HL-60 (cell line): ENCODE data around the gene IRF2.

Experiments used
- DNase-seq, 2 experiments: peaks; one replicate each; pipeline ENCODE4 v3.0.0-alpha.2; 2010 to 2020; ENCODE audit warnings: low read depth in 1 of 2, low spot score in 1 of 2
- H3K27ac ChIP-seq: fragments of 250-450 bp; sonication (Bioruptor Pico); replicated peaks from 2 replicates; pipeline ENCODE4 v1.5.1; 2020; ENCODE audit warnings: mild to moderate bottlenecking, moderate library complexity
- H3K27me3 ChIP-seq: fragments of 250-450 bp; sonication (Bioruptor Pico); 2 replicates; pipeline ENCODE4 v1.5.1; 2021; ENCODE audit warnings: mild to moderate bottlenecking, moderate library complexity; ENCODE audit not compliant: insufficient read depth, poor library complexity, severe bottlenecking
- H3K4me3 ChIP-seq: replicated peaks from 2 replicates; pipeline ENCODE4 v1.5.1; 2011; ENCODE audit warnings: mild to moderate bottlenecking, control low read depth, low read length; ENCODE audit not compliant: insufficient read depth
- GABPA ChIP-seq: IDR thresholded peaks from 2 replicates; pipeline ENCODE4 v1.6.1; 2012; ENCODE audit warnings: low read depth
- POLR2AphosphoS5 ChIP-seq: IDR thresholded peaks from 2 replicates; pipeline ENCODE4 v1.6.1; 2012; ENCODE audit warnings: low read depth
- SPI1 ChIP-seq: IDR thresholded peaks from 2 replicates; pipeline ENCODE4 v1.6.1; 2012; ENCODE audit warnings: low read depth, mild to moderate bottlenecking, borderline replicate concordance
- TF ChIP-seq, protein P1 (sequence below): IDR thresholded peaks from 2 replicates; pipeline ENCODE4 v1.6.1; 2012; ENCODE audit warnings: low read depth; ENCODE audit not compliant: insufficient replicate concordance
- TF ChIP-seq, protein P2 (sequence below): IDR thresholded peaks from one replicate; pipeline ENCODE4 v1.5.1; 2011; ENCODE audit warnings: low read length, control low read depth, inconsistent platforms; ENCODE audit not compliant: insufficient read depth

Gene IRF2

DNA sequence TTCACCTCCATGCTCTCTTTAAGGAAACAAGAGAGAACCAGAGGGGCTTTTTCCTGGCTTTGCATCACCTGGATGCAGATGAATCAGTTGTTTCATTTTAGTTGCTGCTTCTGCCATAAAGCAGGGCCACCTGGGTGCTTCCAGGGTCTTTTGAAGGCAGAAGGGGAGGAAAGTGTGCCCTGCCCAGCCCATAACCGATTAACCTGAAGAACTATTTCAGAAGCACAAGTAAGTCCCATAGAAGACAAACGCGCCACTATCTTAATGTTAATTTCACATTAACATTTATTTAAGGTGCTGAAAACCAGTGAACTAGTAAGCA is 32.1 kb downstream of the IRF2 start:
- TF ChIP-seq, protein P1, sequence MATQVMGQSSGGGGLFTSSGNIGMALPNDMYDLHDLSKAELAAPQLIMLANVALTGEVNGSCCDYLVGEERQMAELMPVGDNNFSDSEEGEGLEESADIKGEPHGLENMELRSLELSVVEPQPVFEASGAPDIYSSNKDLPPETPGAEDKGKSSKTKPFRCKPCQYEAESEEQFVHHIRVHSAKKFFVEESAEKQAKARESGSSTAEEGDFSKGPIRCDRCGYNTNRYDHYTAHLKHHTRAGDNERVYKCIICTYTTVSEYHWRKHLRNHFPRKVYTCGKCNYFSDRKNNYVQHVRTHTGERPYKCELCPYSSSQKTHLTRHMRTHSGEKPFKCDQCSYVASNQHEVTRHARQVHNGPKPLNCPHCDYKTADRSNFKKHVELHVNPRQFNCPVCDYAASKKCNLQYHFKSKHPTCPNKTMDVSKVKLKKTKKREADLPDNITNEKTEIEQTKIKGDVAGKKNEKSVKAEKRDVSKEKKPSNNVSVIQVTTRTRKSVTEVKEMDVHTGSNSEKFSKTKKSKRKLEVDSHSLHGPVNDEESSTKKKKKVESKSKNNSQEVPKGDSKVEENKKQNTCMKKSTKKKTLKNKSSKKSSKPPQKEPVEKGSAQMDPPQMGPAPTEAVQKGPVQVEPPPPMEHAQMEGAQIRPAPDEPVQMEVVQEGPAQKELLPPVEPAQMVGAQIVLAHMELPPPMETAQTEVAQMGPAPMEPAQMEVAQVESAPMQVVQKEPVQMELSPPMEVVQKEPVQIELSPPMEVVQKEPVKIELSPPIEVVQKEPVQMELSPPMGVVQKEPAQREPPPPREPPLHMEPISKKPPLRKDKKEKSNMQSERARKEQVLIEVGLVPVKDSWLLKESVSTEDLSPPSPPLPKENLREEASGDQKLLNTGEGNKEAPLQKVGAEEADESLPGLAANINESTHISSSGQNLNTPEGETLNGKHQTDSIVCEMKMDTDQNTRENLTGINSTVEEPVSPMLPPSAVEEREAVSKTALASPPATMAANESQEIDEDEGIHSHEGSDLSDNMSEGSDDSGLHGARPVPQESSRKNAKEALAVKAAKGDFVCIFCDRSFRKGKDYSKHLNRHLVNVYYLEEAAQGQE = no peak
- no peak for TF ChIP-seq GABPA
- TF ChIP-seq POLR2AphosphoS5 = no peak
- TF ChIP-seq SPI1 = no peak
- TF ChIP-seq, protein P2, sequence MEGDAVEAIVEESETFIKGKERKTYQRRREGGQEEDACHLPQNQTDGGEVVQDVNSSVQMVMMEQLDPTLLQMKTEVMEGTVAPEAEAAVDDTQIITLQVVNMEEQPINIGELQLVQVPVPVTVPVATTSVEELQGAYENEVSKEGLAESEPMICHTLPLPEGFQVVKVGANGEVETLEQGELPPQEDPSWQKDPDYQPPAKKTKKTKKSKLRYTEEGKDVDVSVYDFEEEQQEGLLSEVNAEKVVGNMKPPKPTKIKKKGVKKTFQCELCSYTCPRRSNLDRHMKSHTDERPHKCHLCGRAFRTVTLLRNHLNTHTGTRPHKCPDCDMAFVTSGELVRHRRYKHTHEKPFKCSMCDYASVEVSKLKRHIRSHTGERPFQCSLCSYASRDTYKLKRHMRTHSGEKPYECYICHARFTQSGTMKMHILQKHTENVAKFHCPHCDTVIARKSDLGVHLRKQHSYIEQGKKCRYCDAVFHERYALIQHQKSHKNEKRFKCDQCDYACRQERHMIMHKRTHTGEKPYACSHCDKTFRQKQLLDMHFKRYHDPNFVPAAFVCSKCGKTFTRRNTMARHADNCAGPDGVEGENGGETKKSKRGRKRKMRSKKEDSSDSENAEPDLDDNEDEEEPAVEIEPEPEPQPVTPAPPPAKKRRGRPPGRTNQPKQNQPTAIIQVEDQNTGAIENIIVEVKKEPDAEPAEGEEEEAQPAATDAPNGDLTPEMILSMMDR = no peak
- Histone ChIP-seq H3K27me3 (no peaks in the 10 kb centered on the region), H3K4me3 (no peak overlapping the region), H3K27ac (no peak overlapping the region)
- DNase-seq = no peak

DNA sequence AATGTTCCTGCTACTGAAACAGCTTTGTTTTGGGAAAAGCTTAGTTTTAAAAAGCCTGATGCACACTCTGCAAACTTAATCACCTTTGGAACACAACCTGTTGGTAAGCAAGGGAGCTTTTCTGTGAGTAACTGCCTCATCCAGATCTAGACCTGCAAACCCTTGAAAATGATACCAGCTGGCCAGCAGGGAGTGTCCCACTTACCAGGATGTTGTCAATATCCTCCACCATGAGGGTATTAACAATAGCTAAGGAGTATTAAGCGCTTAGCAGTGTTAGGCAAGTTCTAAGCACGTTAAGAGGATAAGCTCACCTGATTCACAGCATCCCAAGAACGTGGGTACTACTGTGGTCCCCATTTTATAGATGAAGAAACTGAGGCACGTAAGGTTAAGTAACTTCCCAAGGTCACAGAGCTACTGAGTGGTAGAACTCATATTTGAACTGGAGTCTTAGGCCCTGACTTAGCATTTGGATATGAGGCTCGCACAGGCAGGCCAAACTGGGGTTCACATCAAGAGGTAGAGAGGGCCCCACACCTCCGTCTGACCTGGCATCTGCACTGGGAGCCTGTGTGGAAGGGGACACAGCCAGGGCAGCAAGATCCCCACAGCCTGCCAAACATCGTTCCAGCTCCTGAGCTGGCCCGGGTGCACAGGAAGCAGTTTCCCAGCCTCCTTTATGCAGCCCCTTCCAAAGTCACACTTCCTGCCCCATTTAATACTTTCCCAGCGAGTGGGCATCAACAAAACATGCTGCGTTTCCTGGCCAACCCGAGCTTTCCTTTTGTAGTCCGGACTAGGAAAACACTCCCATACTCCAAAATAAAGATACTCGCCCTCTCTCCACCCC is 32.7 kb downstream of the IRF2 start:
- Histone ChIP-seq H3K27me3 (no peaks in the 10 kb centered on the region), H3K4me3 (no peak overlapping the region), H3K27ac (no peak overlapping the region)
- no peak for DNase-seq
- TF ChIP-seq, protein P2 = no peak
- TF ChIP-seq GABPA (no peak), SPI1 (no peak), POLR2AphosphoS5 (no peak)
- TF ChIP-seq, protein P1 = no peak

DNA sequence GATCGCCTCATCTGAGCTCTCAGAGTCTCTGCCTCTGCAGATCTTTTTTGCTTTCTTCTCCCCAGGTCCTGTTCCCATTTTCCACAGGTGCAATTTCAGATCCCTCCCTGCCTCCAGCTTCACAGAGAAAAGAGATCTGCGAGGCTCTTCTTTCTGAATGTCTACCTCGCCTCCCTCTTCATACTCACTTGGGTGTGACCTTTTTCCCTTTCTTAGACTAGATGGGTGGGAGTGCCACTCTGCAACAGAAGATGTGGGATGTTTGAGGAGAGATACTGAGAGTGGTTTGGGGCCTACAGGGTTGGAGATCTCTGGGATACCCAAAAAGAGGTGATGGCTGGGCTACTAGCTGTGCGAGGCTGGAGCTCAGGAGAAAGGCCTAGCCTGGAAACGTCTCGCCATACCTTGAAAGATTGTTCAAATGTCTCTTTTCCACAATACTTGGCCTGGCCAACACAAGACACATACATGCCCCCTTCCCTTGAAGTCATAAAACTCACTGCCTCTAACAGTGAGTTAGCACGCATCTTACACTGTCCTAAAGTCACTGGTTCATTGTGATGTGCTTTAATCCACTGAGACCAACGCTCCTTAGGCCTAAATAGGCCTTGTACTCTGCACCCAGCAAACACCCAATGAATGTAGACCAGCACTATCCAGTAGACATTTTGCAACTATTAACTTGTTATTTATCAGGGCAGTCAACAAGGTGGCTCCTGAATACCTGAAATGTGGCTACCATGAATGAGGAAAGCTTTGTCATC is 33.6 kb downstream of the IRF2 start:
- no peaks in the 10 kb centered on the region for H3K27me3 ChIP-seq
- no peak overlapping the region for H3K27ac ChIP-seq
- no peak for TF ChIP-seq GABPA
- TF ChIP-seq POLR2AphosphoS5 = no peak
- TF ChIP-seq, protein P1 = no peak
- TF ChIP-seq, protein P2 = no peak
- no peak for TF ChIP-seq SPI1
- no peak for DNase-seq
- H3K4me3 ChIP-seq = no peak overlapping the region
